Activated T-helper 1 cell treated with Interleukin-2 at 50 U/mL for 16 hours (primary cell): ENCODE measurements around the gene PRSS2.
A peak's percentile ranks its signal among the peaks of the same experiment; 100 is the strongest.
"Not testable (repeated sequence)": the region's sequence is repeated elsewhere in the genome, so short reads cannot be mapped to it uniquely, and the experiment has no call there.

Source experiments
- DNase-seq: peaks from one replicate; pipeline ENCODE4 v3.0.0-alpha.2; 2020; ENCODE audit warnings: low read depth

PRSS2 gene

DNA sequence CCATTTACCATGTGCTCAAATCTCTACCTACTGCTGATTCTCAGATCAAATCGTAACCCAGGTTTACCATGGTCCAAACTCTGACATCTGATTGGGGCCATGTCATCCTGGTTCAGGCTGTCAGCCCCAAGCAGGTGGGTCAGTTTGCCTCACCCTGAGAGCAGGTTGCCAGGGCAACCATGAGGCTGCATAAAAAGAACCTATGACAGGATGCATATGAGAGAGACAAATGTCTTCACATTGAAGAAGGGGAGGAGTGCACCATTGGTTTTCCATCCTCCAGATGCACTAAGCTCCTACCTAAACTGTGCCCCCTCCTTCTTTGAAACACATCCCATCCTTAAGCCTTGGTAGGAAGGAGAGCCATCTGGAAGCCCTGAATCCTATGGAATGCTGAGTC, 11.3 kb upstream of the PRSS2 start:
- no peak for DNase-seq

DNA sequence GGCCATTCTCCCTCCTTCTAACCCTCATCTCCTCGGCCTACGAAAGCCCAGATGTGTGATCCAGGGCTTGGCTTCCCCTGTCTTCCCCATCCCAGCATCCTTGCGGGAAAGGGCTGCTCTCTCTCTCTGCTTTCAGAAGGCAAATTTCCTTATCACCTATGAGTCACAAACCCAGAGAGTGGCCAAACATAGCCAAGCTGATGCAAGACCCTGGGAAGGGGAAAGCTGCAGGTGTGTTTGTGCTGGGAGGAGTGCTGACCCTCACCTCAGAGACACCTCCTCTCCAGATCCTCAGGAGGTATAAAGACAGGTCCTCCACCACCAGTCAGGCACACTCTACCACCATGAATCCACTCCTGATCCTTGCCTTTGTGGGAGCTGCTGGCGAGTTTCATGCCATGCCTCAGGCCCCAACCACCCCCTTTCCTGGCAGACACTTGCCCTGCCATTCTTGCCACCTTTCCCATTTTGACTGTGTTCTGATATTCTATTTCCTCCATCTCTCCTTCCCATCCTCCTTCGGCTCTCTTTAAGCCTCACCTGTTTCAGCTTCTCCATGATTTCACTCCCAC, 10.6 kb upstream of the PRSS2 start:
- DNase-seq = no peak

DNA sequence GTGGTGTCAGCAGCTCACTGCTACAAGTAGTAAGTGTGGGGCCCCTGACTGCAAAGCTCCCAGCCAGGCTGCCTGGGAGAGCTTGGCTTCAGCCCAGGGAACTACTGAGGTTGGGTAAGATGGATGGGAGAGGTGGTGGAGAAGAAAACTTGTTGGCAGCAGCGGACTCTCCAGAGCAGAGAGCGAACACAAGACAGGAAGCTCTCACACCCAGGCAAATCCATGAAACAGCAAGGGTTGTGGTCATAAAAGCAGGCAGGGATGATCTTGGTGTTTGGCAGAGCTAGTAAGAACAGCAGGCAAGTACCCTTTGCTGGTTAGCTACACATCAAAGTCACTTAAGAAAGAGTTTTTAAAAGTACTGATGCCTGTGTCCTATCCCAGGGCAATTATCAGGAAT, 9.2 kb upstream of the PRSS2 start:
- DNase-seq = not testable (repeated sequence)

DNA sequence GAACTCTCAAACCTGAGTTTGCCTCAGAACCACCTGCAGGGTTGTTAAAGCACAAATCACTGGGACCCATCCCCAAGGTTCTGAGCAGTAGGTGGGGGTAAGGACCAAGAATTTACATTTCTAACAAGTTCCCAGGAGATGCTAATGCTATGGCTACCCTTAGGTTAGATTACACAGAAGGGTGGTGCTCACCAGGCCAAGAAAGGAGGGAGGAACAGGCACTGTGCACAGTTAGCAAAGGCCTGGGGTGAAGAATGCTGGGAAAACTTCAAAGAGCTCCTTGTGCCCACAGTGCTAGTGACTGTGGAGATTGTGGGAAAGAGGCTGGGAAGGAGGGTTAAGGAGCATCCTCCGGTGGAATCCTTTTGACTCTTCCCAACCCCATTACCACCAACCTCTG, 8.7 kb upstream of the PRSS2 start:
- no peak for DNase-seq

DNA sequence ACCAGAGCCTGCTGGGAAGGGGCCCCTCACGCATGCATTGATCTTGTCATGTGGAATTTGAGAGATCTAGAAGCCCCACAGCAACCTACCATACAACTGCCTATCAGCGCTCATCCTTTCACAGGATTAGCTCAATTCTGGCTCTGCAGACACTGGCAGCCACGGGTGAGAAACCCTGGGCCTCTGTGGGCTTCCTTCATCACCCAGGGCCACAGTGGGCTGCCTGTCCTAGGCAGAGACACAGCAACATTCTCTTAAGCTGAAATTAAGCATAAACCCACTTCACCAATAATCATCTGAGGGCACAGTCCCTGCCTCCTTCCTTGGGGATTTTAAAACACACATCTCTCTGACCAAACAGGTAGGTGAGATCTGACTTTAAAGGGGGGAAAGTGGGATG, 3.3 kb upstream of the PRSS2 start:
- no peak for DNase-seq

DNA sequence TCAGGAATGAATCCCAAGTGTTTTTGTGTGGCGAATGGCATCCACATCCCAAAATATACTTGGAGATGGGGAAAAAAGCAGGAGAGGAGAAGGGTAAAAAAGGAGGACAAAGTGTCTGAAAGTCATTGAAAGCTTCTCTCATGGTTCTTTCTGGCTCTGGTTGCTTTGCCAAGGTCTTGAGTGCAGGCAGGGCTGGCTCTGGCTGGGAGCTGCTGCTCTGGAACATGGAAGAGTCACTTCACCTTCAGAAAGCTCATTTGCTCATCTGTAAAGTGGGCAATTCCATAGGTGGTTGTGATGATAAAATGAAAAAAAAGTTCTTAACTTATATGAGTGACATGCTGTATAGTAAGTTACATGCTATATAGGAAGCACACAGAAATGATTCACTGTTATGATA, 2.9 kb upstream of the PRSS2 start:
- DNase-seq = no peak

DNA sequence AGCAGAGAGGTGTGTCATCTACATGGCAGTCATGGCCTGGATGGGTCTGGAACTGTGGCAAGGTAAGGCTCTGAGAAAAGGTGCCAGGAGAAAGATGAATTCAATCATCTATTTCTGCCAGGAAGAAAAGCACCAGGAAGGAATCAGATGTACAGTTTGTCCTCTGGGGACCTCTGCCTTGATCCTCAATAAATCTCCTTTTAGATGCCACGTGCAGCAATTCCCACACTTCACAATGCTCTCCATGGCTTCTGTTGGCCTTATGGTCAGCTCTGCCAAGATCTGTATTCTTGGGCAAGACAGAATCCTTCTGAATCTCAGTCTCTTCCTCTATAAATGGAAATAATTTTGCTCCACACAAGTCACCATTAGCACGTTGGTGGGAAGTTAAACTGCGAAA, 1.9 kb upstream of the PRSS2 start:
- not testable (repeated sequence) for DNase-seq

DNA sequence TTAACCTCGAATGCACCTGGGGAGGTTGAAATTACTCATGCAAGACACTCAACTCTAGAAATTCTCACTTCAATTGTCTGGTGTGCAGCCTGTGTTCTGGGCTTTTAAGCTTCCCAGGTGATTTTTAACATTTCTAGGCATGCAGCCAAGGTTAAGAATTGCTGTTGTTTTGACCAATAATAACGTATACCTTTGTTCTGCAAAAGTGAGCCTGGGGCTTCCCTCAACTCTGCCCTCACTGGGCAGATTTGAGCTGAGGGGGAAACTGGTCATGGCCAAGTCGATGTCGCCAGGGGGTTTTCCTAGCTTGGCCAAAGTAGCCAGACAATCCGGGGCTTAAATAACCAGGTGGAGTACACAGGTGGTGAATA, 568 bp downstream of the PRSS2 start:
- no peak for DNase-seq

DNA sequence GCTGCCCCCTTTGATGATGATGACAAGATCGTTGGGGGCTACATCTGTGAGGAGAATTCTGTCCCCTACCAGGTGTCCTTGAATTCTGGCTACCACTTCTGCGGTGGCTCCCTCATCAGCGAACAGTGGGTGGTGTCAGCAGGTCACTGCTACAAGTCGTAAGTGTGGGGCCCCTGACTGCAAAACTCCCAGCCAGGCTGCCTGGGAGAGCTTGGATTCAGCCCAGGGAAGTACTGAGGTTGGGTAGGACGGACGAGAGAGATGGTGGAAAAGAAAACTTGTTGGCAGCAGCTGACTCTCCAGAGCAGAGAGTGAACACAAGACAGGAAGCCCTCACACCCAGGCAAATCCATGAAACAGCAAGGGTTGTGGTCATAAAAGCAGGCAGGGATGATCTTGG, 1.3 kb downstream of the PRSS2 start:
- no peak for DNase-seq

DNA sequence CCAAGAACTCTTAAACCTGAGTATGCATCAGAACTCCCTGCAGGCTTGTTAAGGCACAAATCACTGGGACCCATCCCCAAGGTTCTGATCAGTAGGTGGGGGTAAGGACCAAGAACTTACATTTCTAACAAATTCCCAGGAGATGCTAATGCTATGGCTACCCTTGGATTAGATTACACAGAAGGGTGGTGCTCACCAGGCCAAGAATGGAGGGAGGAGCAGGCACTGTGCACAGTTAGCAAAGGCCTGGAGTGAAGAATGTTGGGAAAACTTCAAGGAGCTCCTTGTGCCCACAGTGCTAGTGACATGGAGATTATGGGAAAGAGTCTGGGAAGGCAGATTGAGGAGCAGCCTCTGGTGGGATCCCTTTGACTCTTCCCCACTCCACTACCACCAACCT, 1.9 kb downstream of the PRSS2 start:
- no peak for DNase-seq

DNA sequence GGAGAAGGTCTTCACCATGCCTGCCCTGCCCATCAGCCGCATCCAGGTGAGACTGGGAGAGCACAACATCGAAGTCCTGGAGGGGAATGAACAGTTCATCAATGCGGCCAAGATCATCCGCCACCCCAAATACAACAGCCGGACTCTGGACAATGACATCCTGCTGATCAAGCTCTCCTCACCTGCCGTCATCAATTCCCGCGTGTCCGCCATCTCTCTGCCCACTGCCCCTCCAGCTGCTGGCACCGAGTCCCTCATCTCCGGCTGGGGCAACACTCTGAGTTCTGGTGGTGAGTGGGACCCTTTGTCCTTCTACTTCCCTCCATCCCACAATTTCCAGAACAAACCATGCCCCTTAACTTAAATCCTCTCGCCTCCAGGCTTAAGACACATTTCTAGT, 2.5 kb downstream of the PRSS2 start:
- no peak for DNase-seq

DNA sequence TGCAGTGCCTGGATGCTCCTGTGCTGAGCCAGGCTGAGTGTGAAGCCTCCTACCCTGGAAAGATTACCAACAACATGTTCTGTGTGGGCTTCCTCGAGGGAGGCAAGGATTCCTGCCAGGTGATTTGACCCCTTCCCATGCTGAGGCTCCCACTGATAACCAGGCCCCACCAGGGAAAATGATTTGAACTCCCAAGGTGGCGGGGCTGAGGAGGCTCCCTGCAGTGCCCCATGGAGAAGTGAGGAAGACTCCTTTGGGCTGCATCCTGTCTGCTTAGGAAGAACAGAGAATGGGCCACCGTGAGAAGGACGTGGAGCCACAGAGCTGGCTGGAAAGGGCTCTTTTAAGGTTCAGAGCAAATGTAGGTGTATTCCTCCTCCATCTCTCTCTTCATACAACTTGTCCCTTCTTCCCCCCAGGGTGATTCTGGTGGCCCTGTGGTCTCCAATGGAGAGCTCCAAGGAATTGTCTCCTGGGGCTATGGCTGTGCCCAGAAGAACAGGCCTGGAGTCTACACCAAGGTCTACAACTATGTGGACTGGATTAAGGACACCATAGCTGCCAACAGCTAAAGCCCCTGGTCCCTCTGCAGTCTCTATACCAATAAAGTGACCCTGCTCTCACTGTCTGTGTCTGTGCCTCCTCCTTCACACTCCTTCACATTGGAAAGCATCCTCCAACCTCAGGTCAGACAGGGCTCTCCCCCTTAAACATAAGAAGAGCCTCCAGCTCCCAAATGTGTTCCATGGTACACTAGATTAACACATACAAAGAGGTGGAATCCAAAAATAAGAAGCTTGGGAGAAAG, 3.4 kb downstream of the PRSS2 start:
- no peak for DNase-seq

DNA sequence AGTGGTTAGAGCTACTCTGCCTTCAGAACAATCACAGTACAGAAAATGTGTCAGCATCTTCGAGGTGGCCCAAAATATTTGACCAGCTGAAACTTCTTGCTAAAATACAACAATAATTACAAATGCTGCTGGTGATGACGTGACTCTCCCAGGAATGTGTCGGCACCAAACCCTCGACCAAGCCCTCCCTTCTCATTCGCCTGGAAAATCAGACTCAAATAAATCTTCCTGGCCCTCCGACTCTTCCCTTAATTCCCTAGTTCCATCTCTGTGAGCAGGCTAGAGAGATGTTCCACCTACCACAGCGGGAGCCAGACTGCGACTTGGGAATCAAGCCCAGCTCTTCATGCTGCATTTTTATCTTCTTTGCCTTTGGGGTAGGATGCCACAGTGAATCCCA, 4.1 kb downstream of the PRSS2 start:
- no peak for DNase-seq

DNA sequence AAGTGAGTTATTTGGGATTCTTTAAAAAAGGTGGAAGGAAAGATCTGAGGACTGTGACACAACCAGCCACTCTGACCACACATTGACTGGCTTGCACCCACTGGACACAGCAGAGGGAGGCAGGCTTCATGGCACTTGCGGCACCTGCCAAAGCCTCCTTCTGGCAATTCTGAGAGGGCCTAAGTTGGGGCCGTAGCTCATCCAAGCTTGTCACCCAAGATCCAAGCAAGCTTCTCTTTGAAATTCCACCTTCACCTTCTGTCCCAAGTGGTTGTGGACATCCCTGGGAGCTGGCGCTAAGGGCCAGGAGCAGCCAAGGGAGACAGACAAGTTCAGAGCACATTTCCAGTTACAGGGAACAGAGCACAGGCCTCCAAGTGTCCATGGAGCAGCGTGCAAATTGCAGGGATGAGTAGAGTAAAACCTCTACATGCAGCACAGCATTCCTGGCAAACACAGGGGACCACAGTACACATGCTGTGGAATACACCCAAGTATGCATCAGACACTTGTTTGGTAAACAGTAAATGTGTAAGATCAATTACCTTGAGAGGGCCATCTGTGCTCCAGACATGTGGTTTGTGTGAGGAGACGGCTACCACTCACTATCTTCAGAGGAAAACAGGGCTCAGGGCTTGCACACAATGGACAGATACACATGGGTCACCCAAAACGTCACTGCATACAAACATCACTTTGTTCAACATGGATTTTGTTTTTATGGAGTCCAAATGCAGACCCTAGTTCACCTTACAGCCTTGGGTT, 4.8 kb downstream of the PRSS2 start:
- DNase-seq = not testable (repeated sequence)

DNA sequence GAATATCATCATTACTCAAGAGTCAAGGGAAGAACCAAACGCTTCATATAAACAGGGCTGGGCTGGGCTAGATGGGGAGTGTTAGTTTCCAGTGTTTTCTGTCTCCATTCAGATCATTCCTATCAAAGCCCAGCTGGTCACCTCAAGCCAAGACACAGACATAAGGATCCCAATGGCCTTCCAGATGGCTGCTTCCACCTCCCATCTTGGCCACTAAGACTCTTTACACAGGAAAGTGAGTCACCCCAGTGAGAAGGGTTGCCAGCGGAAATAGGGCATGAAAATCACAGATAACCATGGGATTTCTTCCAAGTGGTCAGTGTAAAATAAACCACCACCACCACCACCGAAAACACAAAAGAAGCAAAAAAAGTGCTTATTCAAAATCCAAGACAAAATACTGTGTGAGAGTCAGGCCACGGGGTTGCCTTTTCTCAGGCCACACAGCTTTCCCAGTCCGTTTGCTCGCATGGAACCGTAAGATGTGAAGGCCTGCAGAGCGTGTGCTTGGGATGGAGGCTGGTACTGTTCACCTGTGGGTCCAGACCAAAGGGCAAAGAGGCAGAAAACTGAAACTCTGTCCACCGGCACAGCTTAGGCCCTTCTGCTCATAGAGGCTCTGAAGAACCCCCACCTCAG, 5.6 kb downstream of the PRSS2 start:
- no peak for DNase-seq

DNA sequence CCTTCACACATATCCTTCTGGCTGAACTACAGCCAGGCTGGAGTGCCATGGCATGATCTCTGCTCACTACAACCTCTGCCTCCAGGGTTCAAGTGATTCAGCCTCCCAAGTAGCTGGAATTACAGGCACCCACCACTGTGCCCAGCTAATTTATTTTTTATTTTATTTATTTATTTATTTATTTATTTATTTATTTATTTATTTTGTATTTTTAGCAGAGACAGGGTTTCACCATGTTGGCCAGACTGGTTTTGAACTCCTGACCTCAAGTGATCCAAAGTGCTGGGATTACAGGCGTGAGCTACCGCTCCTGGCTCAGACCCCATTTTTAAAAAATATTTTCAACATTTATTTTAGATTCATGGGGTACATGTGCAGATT, 6.1 kb downstream of the PRSS2 start:
- not testable (repeated sequence) for DNase-seq

DNA sequence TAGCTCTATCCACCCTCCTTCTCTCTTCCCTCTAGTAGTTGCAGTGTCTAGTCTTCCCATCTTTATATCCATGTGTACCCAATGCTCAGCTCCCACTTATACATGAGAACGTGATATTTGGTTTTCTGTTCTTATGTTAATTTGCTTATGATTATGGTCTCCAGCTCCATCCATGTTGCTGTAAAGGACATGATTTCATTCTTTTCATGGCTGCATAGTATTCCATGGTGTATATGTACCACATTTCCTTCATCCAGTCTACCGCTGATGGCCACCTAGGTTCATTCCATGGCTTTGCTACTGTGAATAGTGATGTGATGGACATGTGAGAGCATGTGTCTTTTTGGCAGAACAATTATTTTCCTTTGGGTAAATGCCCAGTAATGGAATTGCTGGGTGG, 6.5 kb downstream of the PRSS2 start:
- DNase-seq = no peak

DNA sequence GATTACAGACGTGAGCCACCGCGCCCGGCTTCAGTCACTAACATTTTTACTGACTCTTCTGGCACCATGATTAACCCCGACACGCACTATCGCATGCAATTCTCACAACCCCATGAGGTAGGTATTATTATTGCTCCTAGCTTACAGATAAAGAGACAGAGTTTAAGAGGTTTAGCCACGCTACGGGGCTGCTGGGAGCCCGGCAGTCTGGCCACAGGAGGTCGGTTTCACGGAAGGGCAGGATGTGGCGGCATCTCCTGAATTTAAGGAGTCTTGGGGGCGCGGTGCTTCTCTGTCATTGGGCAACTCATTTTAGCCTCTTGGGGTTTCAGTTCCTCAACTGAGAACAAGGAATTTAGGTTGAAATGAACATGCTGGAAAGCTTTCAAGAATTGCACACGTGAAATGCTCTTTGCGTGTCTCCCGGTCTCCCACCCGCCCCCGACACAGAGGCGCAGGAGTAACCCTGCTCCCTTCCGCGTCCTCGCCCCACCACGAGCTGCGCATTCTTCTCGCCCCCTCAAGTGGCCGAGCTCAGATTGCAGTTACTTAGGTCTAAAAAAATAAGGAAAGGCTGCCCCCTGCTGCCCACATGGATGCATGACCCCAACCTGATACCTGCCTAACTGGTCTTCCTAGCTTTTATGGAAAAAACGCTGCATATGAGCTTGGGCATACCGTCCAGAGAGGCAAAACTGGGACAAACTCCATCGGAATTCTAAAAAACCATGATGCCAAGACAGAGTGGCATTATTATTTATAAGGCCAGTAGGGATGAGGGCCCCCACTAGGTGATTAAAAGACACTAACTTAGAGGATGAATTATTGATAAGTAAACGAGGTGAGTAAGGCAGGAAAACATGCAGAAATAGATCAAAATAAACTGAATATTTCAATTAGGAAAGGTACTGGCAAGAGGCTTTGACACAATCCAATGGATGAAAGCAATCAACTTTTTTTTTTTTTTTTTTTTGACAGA, 12.4 kb downstream of the PRSS2 start:
- peak; percentile 63 for DNase-seq

DNA sequence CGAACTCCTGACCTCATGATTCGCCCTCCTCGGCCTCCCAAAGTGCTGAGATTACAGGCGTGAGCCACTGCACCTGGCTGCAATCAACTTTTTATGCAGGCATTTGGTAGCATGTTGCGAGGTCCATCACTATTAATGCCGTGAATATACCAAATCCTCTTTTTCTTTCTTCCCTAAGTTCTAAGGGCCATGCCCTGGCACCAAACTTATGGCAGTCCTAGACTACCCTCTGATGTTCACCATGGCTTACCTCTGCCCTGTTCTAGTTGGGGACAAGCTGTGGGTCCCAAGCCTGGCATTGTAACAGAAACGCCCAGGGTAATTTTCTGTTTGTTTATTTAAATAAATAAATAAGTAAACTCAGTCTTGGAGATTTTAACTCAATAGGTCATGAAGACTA, 13.3 kb downstream of the PRSS2 start:
- no peak for DNase-seq

DNA sequence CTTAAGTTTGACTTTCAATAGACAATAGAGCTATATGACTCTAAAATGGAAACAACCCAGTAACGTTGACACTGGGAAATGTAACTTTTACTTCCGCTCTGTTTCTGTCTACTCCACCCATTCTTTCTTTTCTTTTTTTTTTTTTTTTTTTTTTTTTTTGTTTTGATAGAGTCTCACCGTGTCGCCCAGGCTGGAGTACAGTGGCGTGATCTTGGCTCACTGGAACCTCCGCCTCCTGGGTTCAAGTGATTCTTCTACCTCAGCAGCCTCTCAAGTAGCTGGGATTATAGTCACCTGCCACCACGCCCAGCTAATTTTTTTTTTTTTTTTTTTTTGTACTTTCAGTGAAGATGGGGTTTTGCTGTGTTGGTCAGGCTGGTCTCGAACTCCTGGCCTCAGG, 13.9 kb downstream of the PRSS2 start:
- no peak for DNase-seq

DNA sequence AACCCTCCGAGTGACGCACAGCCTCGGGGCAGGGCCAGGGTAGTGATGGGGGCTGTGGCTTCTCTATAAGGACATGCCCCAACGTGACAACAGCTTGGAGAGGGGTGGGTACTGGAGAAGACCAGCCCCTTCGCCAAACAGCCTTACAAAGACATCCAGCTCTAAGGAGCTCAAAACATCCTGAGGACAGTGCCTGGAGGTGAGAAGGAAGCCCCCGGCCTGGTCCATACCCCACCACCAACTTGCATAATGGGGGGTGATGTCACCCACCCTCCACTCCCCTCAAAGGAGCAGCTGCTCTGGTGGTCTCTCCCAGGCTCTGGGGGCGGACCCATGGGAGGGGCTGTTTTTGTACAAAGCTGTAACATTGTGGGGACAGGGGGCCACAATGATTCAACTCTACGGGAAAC, 15.1 kb downstream of the PRSS2 start:
- DNase-seq = peak; percentile 64
